OCI-LY1 (cell line): ENCODE data around the gene JPH3.

Experiments
- EZH2 ChIP-seq: fragments of 200-600 bp; sonication (generic), shearing (Covaris generic); IDR thresholded peaks from 2 replicates; pipeline ENCODE4 v1.8.0; 2017; ENCODE audit warnings: borderline replicate concordance, mixed run types, mild to moderate bottlenecking, antibody characterized with exemption, low read length, moderate library complexity, mixed read lengths
- TF ChIP-seq, protein P1 (sequence below): fragments of 200-600 bp; sonication (generic), shearing (Covaris generic); IDR thresholded peaks from 2 replicates; pipeline ENCODE4 v1.5.1; 2017; ENCODE audit warnings: mild to moderate bottlenecking, antibody characterized with exemption, low read length, moderate library complexity, mixed read lengths

DNA sequence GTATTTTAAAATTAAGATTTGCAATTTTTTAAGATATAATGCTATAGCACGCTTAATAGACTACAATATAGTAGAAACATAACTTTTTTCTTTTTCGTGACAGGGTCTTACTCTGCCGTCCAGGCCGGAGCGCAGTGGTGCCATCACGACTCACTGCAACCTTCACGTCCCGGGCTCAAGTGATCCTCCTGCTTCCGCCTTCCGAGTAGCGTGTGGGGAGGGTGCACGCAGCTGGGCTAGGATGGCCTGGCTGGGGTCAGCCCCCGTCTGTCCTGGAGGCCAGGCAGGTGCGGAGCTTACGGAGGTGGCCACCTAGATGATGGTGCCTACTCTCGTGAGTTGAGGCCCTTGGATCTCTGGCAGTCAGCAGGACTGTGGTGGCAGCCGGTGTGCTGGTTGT is 50.1 kb downstream of the JPH3 start:
- TF ChIP-seq EZH2: no peak
- TF ChIP-seq, protein P1, sequence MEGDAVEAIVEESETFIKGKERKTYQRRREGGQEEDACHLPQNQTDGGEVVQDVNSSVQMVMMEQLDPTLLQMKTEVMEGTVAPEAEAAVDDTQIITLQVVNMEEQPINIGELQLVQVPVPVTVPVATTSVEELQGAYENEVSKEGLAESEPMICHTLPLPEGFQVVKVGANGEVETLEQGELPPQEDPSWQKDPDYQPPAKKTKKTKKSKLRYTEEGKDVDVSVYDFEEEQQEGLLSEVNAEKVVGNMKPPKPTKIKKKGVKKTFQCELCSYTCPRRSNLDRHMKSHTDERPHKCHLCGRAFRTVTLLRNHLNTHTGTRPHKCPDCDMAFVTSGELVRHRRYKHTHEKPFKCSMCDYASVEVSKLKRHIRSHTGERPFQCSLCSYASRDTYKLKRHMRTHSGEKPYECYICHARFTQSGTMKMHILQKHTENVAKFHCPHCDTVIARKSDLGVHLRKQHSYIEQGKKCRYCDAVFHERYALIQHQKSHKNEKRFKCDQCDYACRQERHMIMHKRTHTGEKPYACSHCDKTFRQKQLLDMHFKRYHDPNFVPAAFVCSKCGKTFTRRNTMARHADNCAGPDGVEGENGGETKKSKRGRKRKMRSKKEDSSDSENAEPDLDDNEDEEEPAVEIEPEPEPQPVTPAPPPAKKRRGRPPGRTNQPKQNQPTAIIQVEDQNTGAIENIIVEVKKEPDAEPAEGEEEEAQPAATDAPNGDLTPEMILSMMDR: no peak
